Karpas-422 (cell line): ENCODE results near the gene MYL7. TPM values are rescaled to one million over a fixed set of nuclear protein-coding genes. Genes with fewer than 3 reads are reported as not detected.

Experiments used
- DNase-seq: peaks from one replicate; pipeline ENCODE4 v3.0.0-alpha.2; 2015
- H2AFZ ChIP-seq: fragments of 200-600 bp; sonication (generic); 2 replicates; pipeline ENCODE4 v1.6.1; 2014; ENCODE audit warnings: antibody characterized with exemption, low read length, mixed read lengths
- H3K27ac ChIP-seq: fragments of 200-600 bp; sonication (generic); 2 replicates; pipeline ENCODE4 v1.5.1; 2014; ENCODE audit warnings: mild to moderate bottlenecking, low read length, moderate library complexity
- H3K27me3 ChIP-seq: fragments of 200-600 bp; sonication (generic); 2 replicates; pipeline ENCODE4 v1.6.1; 2014; ENCODE audit warnings: low read length, mixed read lengths
- H3K36me3 ChIP-seq: fragments of 200-600 bp; sonication (generic); 2 replicates; pipeline ENCODE4 v1.6.1; 2014; ENCODE audit warnings: low read length, mixed read lengths; ENCODE audit not compliant: insufficient read depth
- H3K4me1 ChIP-seq: fragments of 200-600 bp; sonication (generic); 2 replicates; pipeline ENCODE4 v1.6.1; 2014; ENCODE audit warnings: mild to moderate bottlenecking, low read length, mixed read lengths
- H3K4me2 ChIP-seq: fragments of 200-600 bp; sonication (generic); 2 replicates; pipeline ENCODE4 v1.6.1; 2014; ENCODE audit warnings: low read length, low read depth, mild to moderate bottlenecking; ENCODE audit not compliant: poor library complexity, severe bottlenecking
- H3K4me3 ChIP-seq: fragments of 200-600 bp; sonication (generic); 2 replicates; pipeline ENCODE4 v1.5.1; 2014; ENCODE audit warnings: mild to moderate bottlenecking, antibody characterized with exemption, low read length, mixed read lengths
- H3K79me2 ChIP-seq: fragments of 200-600 bp; sonication (generic); 2 replicates; pipeline ENCODE4 v1.6.1; 2014; ENCODE audit warnings: mild to moderate bottlenecking, low read length, mixed read lengths
- H3K9ac ChIP-seq: fragments of 200-600 bp; sonication (generic); 2 replicates; pipeline ENCODE4 v1.6.0; 2014; ENCODE audit warnings: low read length
- H3K9me2 ChIP-seq: fragments of 200-600 bp; sonication (generic), shearing (Covaris generic); replicated peaks from 2 replicates; pipeline ENCODE4 v1.6.0; 2014; ENCODE audit warnings: mild to moderate bottlenecking, low read length, moderate library complexity; ENCODE audit not compliant: insufficient read depth
- H3K9me3 ChIP-seq: fragments of 300-700, 200-600 bp; sonication (generic); 2 replicates; pipeline ENCODE4 v1.6.1; 2014; ENCODE audit warnings: low read length, mixed read lengths
- H4K20me1 ChIP-seq: fragments of 200-600 bp; sonication (generic); 2 replicates; pipeline ENCODE4 v1.6.1; 2014; ENCODE audit warnings: mild to moderate bottlenecking, antibody characterized with exemption, low read length, low read depth; ENCODE audit not compliant: insufficient read depth
- total RNA-seq: library from RNA; depleted of rRNA; stranded (reverse); fragments of >200 nt; shearing (Covaris generic); gene quantifications from 2 replicates; pipeline ENCODE4 v1.2.3, GENCODE V29; 2014; ENCODE audit warnings: low replicate concordance

MYL7 gene
- total RNA-seq, 1 experiment from 2014 or later: not detected

DNA sequence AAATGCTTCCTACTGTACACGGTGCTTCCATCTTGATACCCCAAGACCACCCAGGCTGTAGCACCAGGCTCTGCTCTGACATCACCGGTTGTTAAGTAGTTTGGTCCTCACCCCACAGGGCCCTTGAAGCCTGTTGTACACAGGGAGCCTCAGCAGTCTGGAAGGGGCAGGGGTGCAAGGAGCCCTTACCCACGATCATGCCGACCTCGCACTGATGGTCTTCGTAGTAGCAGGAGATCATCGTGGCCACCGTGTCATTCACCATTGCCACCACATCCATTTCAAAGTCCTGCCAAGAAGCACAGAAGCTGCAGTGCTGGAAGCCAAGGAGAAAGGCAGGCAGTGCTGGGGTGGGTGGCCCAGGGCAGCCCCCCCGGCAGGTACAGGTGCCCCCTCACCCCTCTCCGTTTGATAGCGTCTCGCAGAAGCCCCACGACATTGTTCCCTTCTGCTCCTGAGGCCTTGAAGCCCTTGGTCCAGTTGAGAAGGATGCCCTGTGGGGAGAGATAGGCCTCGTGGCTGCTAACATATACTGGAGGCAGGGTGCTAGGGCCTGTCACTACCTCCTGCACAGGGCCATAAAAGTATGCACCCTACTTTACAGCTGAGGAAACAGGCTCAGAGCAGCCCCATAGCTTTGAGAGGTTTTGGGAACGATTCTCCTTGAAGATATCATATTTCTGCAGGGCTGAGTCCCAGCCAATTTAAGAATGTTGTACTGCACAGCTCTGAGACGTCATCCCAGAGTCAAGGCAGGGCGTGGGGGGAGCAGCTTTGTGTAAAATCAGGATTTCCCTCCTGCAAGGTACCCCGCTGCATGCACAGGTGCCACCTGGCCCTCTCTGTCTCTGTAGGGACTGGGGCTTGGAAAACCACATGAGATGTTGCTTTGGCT lies 8.7 kb upstream of the MYL7 start:
- Histone ChIP-seq H3K4me2 (no peak overlapping the region), H3K9me2 (no peaks in the 10 kb centered on the region), H2AFZ (no peak overlapping the region), H4K20me1 (no peaks in the 10 kb centered on the region), H3K9ac (no peak overlapping the region), H3K9me3 (no peaks in the 10 kb centered on the region), H3K79me2 (no peaks in the 10 kb centered on the region), H3K36me3 (no peaks in the 10 kb centered on the region), H3K4me1 (no peaks in the 10 kb centered on the region), H3K4me3 (no peak overlapping the region), H3K27ac (no peak overlapping the region), H3K27me3 (no peaks in the 10 kb centered on the region)
- no peak for DNase-seq

DNA sequence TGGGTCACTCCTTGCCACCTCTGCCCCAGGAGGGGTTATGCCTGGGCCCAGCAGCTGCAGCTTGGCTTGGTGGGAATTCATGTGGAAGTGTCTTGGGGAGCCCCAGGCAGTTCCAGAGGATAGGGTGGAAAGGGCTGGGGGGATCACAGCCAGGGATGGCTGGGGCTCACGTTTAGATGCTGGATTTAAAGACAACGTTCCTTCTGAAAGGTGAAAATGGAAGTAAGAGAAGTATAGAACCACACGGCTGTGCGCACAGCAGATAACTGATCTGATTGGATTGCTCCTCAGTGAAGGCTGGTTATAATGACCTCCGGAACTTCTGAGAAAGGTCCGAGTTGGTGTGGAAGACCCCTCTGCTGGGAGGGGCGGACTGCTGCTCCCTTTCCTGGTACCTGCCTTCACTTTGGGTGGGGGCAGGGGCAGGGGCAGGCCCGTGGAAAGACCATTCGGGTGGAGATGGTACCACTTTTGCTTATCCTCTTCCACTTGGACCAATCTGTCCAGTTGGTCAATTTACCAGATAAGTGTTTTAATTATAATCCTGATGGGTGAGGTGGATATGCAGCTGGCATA lies 7.9 kb upstream of the MYL7 start:
- Histone ChIP-seq H3K9me3 (no peaks in the 10 kb centered on the region), H3K27ac (no peak overlapping the region), H3K9ac (no peak overlapping the region), H3K79me2 (no peaks in the 10 kb centered on the region), H3K4me2 (no peak overlapping the region), H3K27me3 (no peaks in the 10 kb centered on the region), H3K4me1 (no peaks in the 10 kb centered on the region), H4K20me1 (no peaks in the 10 kb centered on the region), H2AFZ (no peak overlapping the region), H3K36me3 (no peaks in the 10 kb centered on the region), H3K4me3 (no peak overlapping the region), H3K9me2 (no peaks in the 10 kb centered on the region)
- no peak for DNase-seq

DNA sequence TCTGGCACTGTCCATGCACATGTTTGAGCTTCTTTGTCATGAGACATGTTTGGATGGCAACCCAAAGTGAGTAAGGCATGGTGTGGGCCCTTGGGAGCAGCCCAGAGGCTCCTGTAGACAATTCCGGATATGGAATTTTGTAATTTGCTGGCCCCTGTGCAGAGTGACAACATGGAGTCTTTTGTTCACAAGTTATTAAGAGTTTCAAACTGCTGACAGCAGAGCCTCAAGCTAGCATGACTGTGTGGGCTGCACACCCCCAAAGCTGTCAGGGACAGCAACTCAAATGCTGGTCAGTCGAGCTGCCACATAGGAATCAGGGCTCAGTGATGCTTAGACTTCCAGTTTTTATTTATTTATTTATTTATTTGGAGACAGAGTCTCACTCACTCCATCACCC lies 7.0 kb upstream of the MYL7 start:
- H3K27me3 ChIP-seq: no peaks in the 10 kb centered on the region
- H3K4me3 ChIP-seq: no peak overlapping the region
- H3K4me1 ChIP-seq: no peaks in the 10 kb centered on the region
- H3K79me2 ChIP-seq: no peaks in the 10 kb centered on the region
- no peak overlapping the region for H3K4me2 ChIP-seq
- H3K27ac ChIP-seq: no peak overlapping the region
- H2AFZ ChIP-seq: no peak overlapping the region
- no peaks in the 10 kb centered on the region for H3K9me2 ChIP-seq
- no peak for DNase-seq
- H3K9me3 ChIP-seq: no peaks in the 10 kb centered on the region
- no peak overlapping the region for H3K9ac ChIP-seq
- no peaks in the 10 kb centered on the region for H4K20me1 ChIP-seq
- H3K36me3 ChIP-seq: no peaks in the 10 kb centered on the region

DNA sequence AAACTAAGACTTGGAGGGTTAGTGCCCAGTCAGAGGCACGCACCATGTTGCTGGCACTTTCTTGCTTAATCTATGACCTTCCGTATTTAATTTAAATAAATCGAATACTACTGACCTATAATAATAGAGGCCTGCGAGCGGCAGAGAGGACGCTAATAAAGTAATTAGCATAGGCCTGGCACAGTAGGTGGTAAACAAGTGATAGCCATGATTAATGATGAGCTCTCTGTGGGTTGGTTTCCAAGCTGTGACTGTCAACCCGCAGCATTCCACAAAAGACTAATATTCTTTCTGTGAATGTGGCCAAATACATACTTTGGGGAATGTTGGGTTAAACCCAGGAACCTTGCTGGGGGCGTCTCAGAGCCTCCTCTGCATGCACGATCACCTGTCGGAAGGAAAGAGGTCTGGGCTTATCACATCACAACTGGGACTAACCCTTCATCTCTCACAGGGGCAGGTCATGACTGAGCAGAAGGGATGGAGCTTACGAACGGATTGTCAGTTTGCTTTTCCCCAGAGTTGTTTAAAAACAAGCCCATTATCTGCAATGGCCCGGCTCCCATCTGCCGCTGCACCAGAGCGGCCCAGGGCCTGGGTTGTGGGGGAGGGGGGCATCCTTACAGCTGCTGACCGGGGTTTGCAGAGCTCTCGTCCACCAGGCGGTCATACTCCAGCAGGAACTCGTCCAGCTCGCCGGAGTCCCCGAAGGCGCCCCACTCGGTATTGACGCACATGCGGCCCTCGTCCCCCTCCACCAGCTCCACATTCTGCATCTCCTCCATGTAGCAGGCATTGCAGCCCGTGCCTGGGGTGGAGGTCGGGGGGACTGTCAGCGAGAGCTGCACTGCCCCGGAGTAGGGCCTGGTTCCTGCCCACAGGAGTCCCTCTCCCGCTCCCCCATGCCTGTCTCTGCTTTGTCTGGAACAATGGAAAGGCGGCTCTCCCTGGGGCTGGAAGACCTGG lies 6.2 kb upstream of the MYL7 start:
- no peaks in the 10 kb centered on the region for H3K9me3 ChIP-seq
- H3K9ac ChIP-seq: no peak overlapping the region
- H4K20me1 ChIP-seq: no peaks in the 10 kb centered on the region
- no peaks in the 10 kb centered on the region for H3K36me3 ChIP-seq
- no peaks in the 10 kb centered on the region for H3K9me2 ChIP-seq
- no peak overlapping the region for H3K4me2 ChIP-seq
- no peak for DNase-seq
- H2AFZ ChIP-seq: no peak overlapping the region
- H3K27me3 ChIP-seq: no peaks in the 10 kb centered on the region
- no peaks in the 10 kb centered on the region for H3K79me2 ChIP-seq
- no peaks in the 10 kb centered on the region for H3K4me1 ChIP-seq
- no peak overlapping the region for H3K4me3 ChIP-seq
- H3K27ac ChIP-seq: no peak overlapping the region

GRCh38 chr7:44145969-44146911 lies 5.1 kb upstream of the MYL7 start:
- Histone ChIP-seq H3K36me3 (no peaks in the 10 kb centered on the region), H2AFZ (no peak overlapping the region), H3K4me2 (no peak overlapping the region), H3K9ac (no peak overlapping the region), H4K20me1 (no peaks in the 10 kb centered on the region), H3K27ac (no peak overlapping the region), H3K27me3 (no peaks in the 10 kb centered on the region), H3K9me2 (no peaks in the 10 kb centered on the region), H3K79me2 (no peaks in the 10 kb centered on the region), H3K4me1 (no peaks in the 10 kb centered on the region), H3K4me3 (no peak overlapping the region), H3K9me3 (no peaks in the 10 kb centered on the region)
- DNase-seq: peak; percentile 89

DNA sequence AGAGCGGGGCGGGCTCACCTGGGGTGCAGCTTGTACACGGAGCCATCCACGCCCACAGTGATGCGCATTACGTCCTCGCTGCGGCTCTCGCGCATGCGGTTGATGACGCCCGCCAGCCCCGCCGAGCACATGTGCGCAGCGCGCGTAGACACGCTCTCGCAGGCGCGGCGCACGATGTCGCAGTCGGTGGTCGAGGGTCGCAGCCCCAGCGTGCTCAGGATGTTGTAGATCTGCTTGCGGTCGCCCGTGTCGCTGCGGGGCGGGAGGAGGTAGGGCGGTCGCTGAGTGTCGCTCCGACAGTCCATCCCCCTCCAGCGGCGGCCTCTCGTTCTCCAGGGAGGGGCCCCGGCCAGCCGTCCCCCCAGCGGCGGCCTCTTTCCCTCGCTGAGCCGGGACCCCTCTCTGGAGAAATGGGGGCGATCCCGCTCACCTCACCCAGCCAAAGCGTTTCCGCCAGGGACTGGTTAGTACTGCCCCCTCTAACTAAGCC lies 4.4 kb upstream of the MYL7 start:
- H3K4me1 ChIP-seq: no peaks in the 10 kb centered on the region
- no peaks in the 10 kb centered on the region for H3K9me2 ChIP-seq
- H3K27me3 ChIP-seq: no peaks in the 10 kb centered on the region
- no peaks in the 10 kb centered on the region for H3K36me3 ChIP-seq
- no peak overlapping the region for H3K9ac ChIP-seq
- no peak overlapping the region for H3K27ac ChIP-seq
- no peak overlapping the region for H3K4me3 ChIP-seq
- H3K9me3 ChIP-seq: no peaks in the 10 kb centered on the region
- DNase-seq: no peak
- no peak overlapping the region for H3K4me2 ChIP-seq
- H3K79me2 ChIP-seq: no peaks in the 10 kb centered on the region
- no peaks in the 10 kb centered on the region for H4K20me1 ChIP-seq
- H2AFZ ChIP-seq: no peak overlapping the region

DNA sequence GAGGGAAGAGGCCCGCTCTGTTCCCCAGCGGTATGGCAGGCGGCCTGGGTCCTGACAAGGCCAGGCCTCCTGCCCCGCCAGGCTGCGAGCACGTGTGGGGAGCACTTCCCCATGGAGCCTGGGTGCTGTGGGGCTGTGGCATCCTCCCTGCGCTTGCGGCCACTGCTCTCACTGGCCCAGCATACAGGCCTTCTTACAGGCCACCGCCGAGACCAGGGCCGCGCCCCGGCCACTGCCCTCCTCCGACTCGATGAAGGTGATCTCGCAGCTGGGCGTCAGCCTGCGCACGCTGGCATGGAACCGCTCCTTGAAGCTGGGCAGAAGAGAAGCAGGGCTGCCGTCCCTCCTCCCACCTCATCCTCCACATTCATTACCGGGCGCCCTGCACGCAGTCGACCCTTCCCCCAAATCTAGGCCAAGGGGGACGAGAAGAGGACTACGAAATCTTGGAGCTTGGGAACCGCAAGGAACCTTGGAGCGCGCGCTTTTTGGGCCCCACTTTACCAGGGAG lies 3.9 kb upstream of the MYL7 start:
- no peak overlapping the region for H2AFZ ChIP-seq

More for the DNA sequence above, 3.9 kb upstream of the MYL7 start:
- no peak overlapping the region for H3K4me2 ChIP-seq
- H3K27ac ChIP-seq: no peak overlapping the region
- no peaks in the 10 kb centered on the region for H3K27me3 ChIP-seq
- no peaks in the 10 kb centered on the region for H4K20me1 ChIP-seq
- H3K4me1 ChIP-seq: no peaks in the 10 kb centered on the region
- H3K79me2 ChIP-seq: no peaks in the 10 kb centered on the region
- no peak overlapping the region for H3K9ac ChIP-seq
- H3K36me3 ChIP-seq: no peaks in the 10 kb centered on the region
- no peak overlapping the region for H3K4me3 ChIP-seq
- H3K9me3 ChIP-seq: no peaks in the 10 kb centered on the region
- H3K9me2 ChIP-seq: no peaks in the 10 kb centered on the region
- no peak for DNase-seq
